OCI-LY7 (cell line): ENCODE data around the gene SLC35F1. TPM values are rescaled to one million over a fixed set of nuclear protein-coding genes. Genes with fewer than 3 reads are reported as not detected.

Experiments
- BruUV-seq: library from RNA; stranded (reverse); fragments of 400-500 nt; replicated peaks from 2 replicates; lab custom pipeline; 2021; lab: Mats Ljungman, UMichigan
- CTCF ChIA-PET: fragments of 300-600 bp; sonication (Branson Sonifier 250); formaldehyde crosslinking; loops from one replicate; lab custom pipeline; 2022; ENCODE audit warnings: antibody characterized with exemption; ENCODE audit not compliant: unreplicated experiment; lab: Charles Lee
- POLR2A ChIA-PET: fragments of 300-600 bp; sonication (Branson Sonifier 250); formaldehyde crosslinking; loops from one replicate; lab custom pipeline; 2022; ENCODE audit warnings: antibody characterized with exemption; lab: Charles Lee
- DNase-seq: peaks from one replicate; pipeline ENCODE4 v3.0.0-alpha.2; 2015; ENCODE audit warnings: low spot score
- H2AFZ ChIP-seq: fragments of 200-600 bp; sonication (generic), shearing (Covaris generic); 2 replicates; pipeline ENCODE4 v1.6.1; 2014; ENCODE audit warnings: mild to moderate bottlenecking, antibody characterized with exemption, low read length, moderate library complexity
- H3K27ac ChIP-seq: fragments of 200-600 bp; sonication (generic); 2 replicates; pipeline ENCODE4 v1.5.1; 2014; ENCODE audit warnings: mixed run types, low read depth, mild to moderate bottlenecking, moderate library complexity, low read length, inconsistent platforms; ENCODE audit not compliant: poor library complexity, severe bottlenecking
- H3K36me3 ChIP-seq: fragments of 200-600 bp; sonication (generic); 2 replicates; pipeline ENCODE4 v1.6.1; 2014; ENCODE audit warnings: mild to moderate bottlenecking, antibody characterized with exemption, low read length, moderate library complexity, mixed read lengths; ENCODE audit not compliant: insufficient read depth
- H3K4me1 ChIP-seq: fragments of 200-600 bp; sonication (generic); 2 replicates; pipeline ENCODE4 v1.5.1; 2014; ENCODE audit warnings: mild to moderate bottlenecking, low read length; ENCODE audit not compliant: insufficient read depth, poor library complexity, severe bottlenecking
- H3K4me2 ChIP-seq: fragments of 200-600 bp; sonication (generic); 2 replicates; pipeline ENCODE4 v1.6.1; 2014; ENCODE audit warnings: mild to moderate bottlenecking, low read length
- H3K4me3 ChIP-seq: fragments of 200-600 bp; sonication (generic); 2 replicates; pipeline ENCODE4 v1.5.1; 2014; ENCODE audit warnings: mild to moderate bottlenecking, low read depth, low read length; ENCODE audit not compliant: poor library complexity, severe bottlenecking
- H3K79me2 ChIP-seq: fragments of 200-600 bp; sonication (generic); 2 replicates; pipeline ENCODE4 v1.6.1; 2016; ENCODE audit warnings: low read depth, mild to moderate bottlenecking, low read length, moderate library complexity, mixed read lengths; ENCODE audit not compliant: insufficient read depth
- H3K9me2 ChIP-seq: fragments of 200-600 bp; sonication (generic); 2 replicates; pipeline ENCODE4 v1.6.1; 2016; ENCODE audit warnings: mild to moderate bottlenecking, low read length, mixed read lengths; ENCODE audit not compliant: insufficient read depth
- H3K9me3 ChIP-seq: fragments of 200-600 bp; sonication (generic); 2 replicates; pipeline ENCODE4 v1.6.1; 2014; ENCODE audit warnings: mild to moderate bottlenecking, mixed run types, low read length, mixed read lengths
- H4K20me1 ChIP-seq: fragments of 200-600 bp; sonication (generic); 2 replicates; pipeline ENCODE4 v1.6.1; 2014; ENCODE audit warnings: mild to moderate bottlenecking, antibody characterized with exemption, low read length, moderate library complexity, mixed read lengths; ENCODE audit not compliant: insufficient read depth
- CTCF ChIP-seq: fragments of 200-600 bp; sonication (generic); conservative IDR thresholded peaks from 2 replicates; pipeline ENCODE4 v1.5.1; 2014; ENCODE audit warnings: mild to moderate bottlenecking, antibody characterized with exemption, low read length, moderate library complexity, mixed read lengths
- EZH2phosphoT487 ChIP-seq: fragments of 200-600 bp; sonication (generic); IDR thresholded peaks from 2 replicates; pipeline ENCODE4 v1.6.1; 2018; ENCODE audit warnings: low read depth, borderline replicate concordance, mild to moderate bottlenecking, mixed run types, antibody characterized with exemption, low read length, moderate library complexity, mixed read lengths
- intact Hi-C: fragments of 100-400 bp; cut with micrococcal nuclease; formaldehyde crosslinking; loops from one replicate; pipeline ENCODE4 v1.10.0; 2022; ENCODE audit not compliant: unreplicated experiment
- total RNA-seq, 2 experiments: library from RNA; depleted of rRNA in 1 of 2; stranded (reverse); fragments of >200 nt in 1 of 2; shearing (Covaris generic) in 1 of 2; gene quantifications; 2 replicates each; pipeline ENCODE4 v1.2.3, GENCODE V29; 2014 to 2022

SLC35F1 gene
- total RNA-seq, 2 experiments from 2014 or later: 0.03 TPM; not detected in 1

GRCh38 chr6:118177720-118178119 is 270.7 kb downstream of the SLC35F1 start:
- H4K20me1 ChIP-seq: no peaks in the 10 kb centered on the region
- TF ChIP-seq EZH2phosphoT487: no peak
- no peak for TF ChIP-seq CTCF
- intact Hi-C loops: no loop called here
- H3K9me2 ChIP-seq: no peaks in the 10 kb centered on the region
- H3K9me3 ChIP-seq: no peaks in the 10 kb centered on the region
- no peaks in the 10 kb centered on the region for H3K4me1 ChIP-seq
- H3K79me2 ChIP-seq: no peaks in the 10 kb centered on the region
- H3K36me3 ChIP-seq: no peaks in the 10 kb centered on the region
- no peak for DNase-seq
- POLR2A ChIA-PET: no interaction called here
- no TSS peak for BruUV-seq
- no peak overlapping the region for H3K4me3 ChIP-seq
- no peak overlapping the region for H2AFZ ChIP-seq
- no peak overlapping the region for H3K4me2 ChIP-seq
- no peak overlapping the region for H3K27ac ChIP-seq
- CTCF ChIA-PET: no interaction called here

- Histone ChIP-seq H3K9me2 (no peaks in the 10 kb centered on the region), H3K36me3 (no peaks in the 10 kb centered on the region), H3K4me2 (no peak overlapping the region), H3K27ac (no peak overlapping the region), H3K79me2 (no peaks in the 10 kb centered on the region), H3K9me3 (no peaks in the 10 kb centered on the region), H2AFZ (no peak overlapping the region), H4K20me1 (no peaks in the 10 kb centered on the region), H3K4me1 (no peaks in the 10 kb centered on the region), H3K4me3 (no peak overlapping the region)
- TF ChIP-seq CTCF: no peak
- no peak for TF ChIP-seq EZH2phosphoT487
- BruUV-seq: no TSS peak
- intact Hi-C loops: no loop called here
- no peak for DNase-seq
- ChIA-PET POLR2A (no interaction called here), CTCF (no interaction called here)
Observed at GRCh38 chr6:118179048-118179447, 272.0 kb downstream of the SLC35F1 start.

GRCh38 chr6:118186672-118187567 is 279.9 kb downstream of the SLC35F1 start:
- Histone ChIP-seq H3K4me1 (no peaks in the 10 kb centered on the region), H3K79me2 (no peaks in the 10 kb centered on the region), H4K20me1 (no peaks in the 10 kb centered on the region), H3K27ac (no peak overlapping the region), H3K4me2 (no peak overlapping the region), H3K4me3 (no peak overlapping the region), H3K9me3 (no peaks in the 10 kb centered on the region), H3K9me2 (no peaks in the 10 kb centered on the region), H3K36me3 (no peaks in the 10 kb centered on the region), H2AFZ (no peak overlapping the region)
- CTCF ChIA-PET: no interaction called here
- no peak for TF ChIP-seq EZH2phosphoT487
- TF ChIP-seq CTCF: no peak
- POLR2A ChIA-PET: no interaction called here
- intact Hi-C loops: no loop called here
- BruUV-seq: no TSS peak
- DNase-seq: no peak
